Measurements from ENCODE around the gene COPS9.

Gene COPS9

DNA sequence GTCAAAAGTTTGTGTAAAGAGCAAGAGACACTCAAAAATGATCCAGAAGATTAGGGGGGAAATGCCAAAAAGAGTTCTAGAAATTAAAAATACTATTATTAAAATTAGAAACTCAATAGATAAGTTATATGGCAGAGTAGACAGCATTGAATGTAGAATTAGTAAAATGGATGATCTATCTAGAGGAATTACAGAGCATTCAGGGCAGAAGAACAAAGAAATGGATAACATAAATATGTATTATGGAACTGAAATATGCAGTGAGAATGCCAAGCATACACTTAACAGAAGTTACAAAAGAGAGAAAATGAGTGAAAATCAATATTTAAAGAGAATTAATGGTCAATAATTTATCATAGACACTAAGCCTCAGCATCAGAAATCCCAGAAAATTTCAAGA is 49.5 kb downstream of the COPS9 start:
- TF ChIP-seq CTCF (conservative IDR thresholded peaks at IDR 0.05; ENCODE audit: control insufficient read depth, insufficient read depth, low read depth, low read length): no peak
- H3K4me3 ChIP-seq (ENCODE audit: control insufficient read depth, low read depth, low read length): no peak overlapping the region
- DNase-seq (ENCODE audit: low read depth): no peak

Measured in fibroblast of mammary gland (primary cell).